ENCODE results near the gene C3orf20. TPM values are rescaled to one million over a fixed set of nuclear protein-coding genes. Genes with fewer than 3 reads are reported as not detected.

C3orf20 gene
- total RNA-seq, 1 donor from 2014 or later, result 0.13 TPM

- no peak for ATAC-seq
- DNase-seq (ENCODE audit: low spot score), result no peak
Observed at GRCh38 chr3:14792691-14793121, 117.8 kb downstream of the C3orf20 start.

- no peak for DNase-seq (ENCODE audit: low spot score)
- no peak for ATAC-seq
Observed at GRCh38 chr3:14793126-14793857, 118.4 kb downstream of the C3orf20 start.

GRCh38 chr3:14793858-14794234 lies 118.9 kb downstream of the C3orf20 start:
- DNase-seq (ENCODE audit: low spot score), result no peak
- no peak for ATAC-seq

DNA sequence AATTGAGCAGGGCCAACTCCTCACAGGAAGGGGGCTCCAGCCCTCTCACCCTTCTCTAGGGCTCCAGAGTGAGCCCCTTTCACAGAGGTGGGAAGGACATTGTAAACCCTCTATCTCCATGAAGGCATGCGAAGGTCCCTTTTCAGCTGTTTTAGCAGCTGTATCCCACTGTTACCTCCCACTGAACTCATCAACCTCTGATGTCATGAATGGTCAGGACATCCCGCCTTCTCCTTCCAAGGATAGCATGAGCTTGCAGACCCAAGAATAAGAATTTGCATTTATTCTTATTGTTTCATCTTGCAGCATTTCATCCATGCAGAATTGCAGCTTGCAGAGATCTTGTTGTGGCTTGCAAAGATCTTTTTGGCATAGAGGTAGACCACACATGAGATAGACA lies 119.5 kb downstream of the C3orf20 start:
- ATAC-seq (no peak), DNase-seq (ENCODE audit: low spot score) (no peak)

- DNase-seq (ENCODE audit: low spot score) (no peak), ATAC-seq (no peak)
Observed at GRCh38 chr3:14795996-14796395, 121.1 kb downstream of the C3orf20 start.

- ATAC-seq, result no peak
Observed at GRCh38 chr3:14796403-14797077, 121.6 kb downstream of the C3orf20 start.

GRCh38 chr3:14797731-14798130 lies 122.8 kb downstream of the C3orf20 start:
- no peak for ATAC-seq

More at GRCh38 chr3:14796403-14797077, 121.6 kb downstream of the C3orf20 start:
- DNase-seq (ENCODE audit: low spot score), result no peak

GRCh38 chr3:14798231-14798630 lies 123.3 kb downstream of the C3orf20 start:
- ATAC-seq (no peak), DNase-seq (ENCODE audit: low spot score) (no peak)

More at GRCh38 chr3:14797731-14798130, 122.8 kb downstream of the C3orf20 start:
- DNase-seq (ENCODE audit: low spot score), result no peak

DNA sequence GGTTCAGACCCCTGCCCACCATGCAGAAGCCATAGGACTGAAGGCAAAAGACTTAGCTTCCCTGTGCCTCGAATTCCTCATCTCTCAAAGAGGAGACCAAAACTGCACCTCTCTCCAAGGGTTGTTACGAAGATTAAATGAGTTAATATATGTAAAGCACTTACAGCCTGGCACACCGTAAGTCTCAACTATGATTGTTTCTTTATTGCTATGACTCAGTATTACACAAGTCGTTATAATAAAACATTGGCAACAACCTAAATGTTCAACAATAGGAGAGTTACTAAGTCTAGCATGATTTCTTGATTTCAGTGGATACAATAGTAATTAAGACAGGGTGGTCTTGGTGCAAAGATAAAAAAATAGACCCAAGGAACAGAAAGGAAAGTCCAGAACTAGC lies 124.2 kb downstream of the C3orf20 start:
- DNase-seq (ENCODE audit: low spot score) (no peak), ATAC-seq (no peak)

DNA sequence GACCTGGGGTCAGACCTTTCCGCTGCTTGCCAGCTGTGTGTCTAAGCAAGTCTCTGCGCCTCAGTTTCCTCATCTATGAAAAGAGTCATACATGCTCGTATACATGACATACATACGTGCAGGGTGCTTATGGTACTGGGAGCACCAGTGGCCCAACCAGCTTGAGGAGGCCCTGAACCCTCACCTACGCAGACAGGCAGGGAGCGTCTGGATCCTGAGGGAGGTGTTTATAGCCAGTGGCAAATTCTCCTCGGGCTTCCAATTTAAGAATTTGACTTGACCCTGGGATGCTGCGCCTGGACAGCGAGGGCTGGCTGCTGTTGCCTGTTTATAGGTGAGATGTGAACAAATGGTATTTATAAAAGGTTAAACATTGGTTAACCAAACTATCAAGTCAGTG lies 126.1 kb downstream of the C3orf20 start:
- ATAC-seq, result no peak
- DNase-seq (ENCODE audit: low spot score), result no peak

DNA sequence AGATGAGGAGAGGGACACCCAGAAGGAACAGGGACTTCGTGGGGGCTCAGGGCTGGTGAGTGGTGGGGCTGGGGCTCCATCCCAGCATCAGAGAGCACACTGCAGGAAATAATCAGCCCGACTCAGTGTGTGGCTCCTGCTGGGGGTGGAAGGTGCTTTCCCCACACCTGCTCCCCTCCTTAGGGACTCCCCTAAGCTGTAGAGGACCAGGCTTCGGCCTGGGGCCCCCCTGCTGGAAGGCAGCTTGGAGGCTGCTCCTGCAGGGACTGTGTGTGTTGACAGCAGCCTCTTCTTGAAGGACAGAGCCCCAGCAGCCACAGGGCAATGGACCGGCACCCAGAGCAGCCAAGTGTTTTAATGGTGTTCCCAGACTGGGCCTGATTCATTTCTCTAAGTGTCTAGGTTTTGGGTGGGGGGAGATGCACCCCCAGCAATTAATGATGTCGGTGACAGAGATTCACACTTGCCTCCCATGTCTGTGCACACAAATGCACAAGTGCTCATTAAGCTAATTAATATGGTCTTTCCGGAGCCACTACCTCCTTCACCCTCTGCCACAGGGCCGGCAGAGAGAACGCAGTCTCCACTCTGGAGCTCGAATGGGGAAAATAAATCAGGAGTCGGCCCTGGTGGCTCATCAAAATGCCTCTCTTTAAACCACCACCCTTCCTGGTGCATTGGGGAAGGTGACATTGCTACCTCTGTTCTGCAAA lies 126.9 kb downstream of the C3orf20 start:
- ATAC-seq (no peak), DNase-seq (ENCODE audit: low spot score) (no peak)

DNA sequence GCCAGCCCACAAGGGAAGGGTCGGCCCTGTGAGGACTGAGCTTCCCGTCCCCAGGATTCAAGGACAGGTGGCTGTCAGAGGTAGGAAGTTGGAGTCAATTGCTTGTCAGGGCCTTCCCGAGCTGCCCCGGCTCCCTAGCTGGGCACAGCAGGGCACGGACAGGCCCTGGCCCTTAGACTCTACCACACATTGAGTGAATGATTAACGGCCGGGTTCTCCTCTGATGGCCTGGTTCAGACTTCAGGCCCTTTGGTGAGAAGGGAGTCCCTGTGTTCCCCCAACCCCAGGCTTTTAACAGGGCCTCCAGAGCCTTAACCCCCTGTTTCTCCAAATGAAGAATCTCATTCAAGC lies 127.4 kb downstream of the C3orf20 start:
- ATAC-seq (peak; percentile 92), DNase-seq (ENCODE audit: low spot score) (peak; percentile 84)

GRCh38 chr3:14803101-14803980 lies 128.4 kb downstream of the C3orf20 start:
- peak; percentile 69 for ATAC-seq
- DNase-seq (ENCODE audit: low spot score), result peak; percentile 58

- no peak for DNase-seq (ENCODE audit: low spot score)
- ATAC-seq, result peak; percentile 10
Observed at GRCh38 chr3:14803981-14804834, 129.3 kb downstream of the C3orf20 start.

- no peak for ATAC-seq
- no peak for DNase-seq (ENCODE audit: low spot score)
Observed at GRCh38 chr3:14804835-14805780, 130.2 kb downstream of the C3orf20 start.

DNA sequence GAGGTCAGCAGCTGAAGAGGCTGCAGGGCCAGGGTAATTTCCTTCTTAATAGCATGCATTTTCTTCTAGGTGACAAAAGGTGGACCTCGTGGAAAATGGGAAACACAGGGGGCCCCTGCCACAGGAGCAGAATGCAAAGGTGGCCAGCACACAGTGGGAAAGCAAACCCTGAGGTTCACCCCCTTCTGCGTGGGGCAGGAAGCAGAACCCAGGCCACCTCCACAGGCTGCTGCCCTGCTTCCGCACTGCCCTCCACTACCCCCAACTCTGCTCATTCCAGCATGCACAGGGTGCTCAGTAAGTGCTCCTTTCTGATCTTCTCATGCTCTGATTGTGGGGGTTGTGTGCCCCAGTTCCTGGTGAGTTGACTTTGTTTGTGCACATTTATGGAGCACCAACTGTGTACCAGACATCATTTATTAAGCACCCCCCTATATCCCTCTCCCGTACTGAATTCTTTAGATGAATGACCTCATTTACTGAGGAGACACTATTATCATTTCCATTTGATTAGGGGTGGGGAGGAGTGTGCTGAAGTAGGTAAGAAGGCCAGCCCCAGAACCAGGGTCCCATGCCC lies 131.1 kb downstream of the C3orf20 start:
- ATAC-seq, result no peak
- DNase-seq (ENCODE audit: low spot score), result no peak

GRCh38 chr3:14806641-14807263 lies 131.8 kb downstream of the C3orf20 start:
- DNase-seq (ENCODE audit: low spot score), result no peak
- no peak for ATAC-seq

- DNase-seq (ENCODE audit: low spot score) (no peak), ATAC-seq (no peak)
Observed at GRCh38 chr3:14808025-14808424, 133.1 kb downstream of the C3orf20 start.
